ENCODE data around the gene MEF2C.

DNA sequence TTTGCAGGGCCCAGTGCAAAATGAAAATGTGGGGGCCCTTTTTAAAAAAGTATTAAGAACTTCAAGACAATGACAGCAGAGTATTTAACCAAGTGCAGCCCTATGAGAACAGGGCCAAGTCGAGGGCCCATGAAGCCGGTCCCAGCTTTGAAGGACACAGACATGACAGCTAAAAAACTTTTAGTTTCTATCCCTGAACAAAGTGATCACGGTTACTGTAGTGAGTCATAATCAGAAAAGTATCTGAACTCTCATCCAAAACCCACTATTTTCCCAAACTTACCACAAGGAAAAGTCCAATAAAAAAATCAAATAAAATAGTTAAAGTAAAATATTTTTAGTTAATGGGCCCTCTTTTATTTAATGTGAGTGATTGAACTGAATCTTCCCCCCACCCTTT lies 126.0 kb downstream of the MEF2C start:
- TF ChIP-seq, protein P1, sequence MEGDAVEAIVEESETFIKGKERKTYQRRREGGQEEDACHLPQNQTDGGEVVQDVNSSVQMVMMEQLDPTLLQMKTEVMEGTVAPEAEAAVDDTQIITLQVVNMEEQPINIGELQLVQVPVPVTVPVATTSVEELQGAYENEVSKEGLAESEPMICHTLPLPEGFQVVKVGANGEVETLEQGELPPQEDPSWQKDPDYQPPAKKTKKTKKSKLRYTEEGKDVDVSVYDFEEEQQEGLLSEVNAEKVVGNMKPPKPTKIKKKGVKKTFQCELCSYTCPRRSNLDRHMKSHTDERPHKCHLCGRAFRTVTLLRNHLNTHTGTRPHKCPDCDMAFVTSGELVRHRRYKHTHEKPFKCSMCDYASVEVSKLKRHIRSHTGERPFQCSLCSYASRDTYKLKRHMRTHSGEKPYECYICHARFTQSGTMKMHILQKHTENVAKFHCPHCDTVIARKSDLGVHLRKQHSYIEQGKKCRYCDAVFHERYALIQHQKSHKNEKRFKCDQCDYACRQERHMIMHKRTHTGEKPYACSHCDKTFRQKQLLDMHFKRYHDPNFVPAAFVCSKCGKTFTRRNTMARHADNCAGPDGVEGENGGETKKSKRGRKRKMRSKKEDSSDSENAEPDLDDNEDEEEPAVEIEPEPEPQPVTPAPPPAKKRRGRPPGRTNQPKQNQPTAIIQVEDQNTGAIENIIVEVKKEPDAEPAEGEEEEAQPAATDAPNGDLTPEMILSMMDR (IDR thresholded peaks at IDR 0.05), result no peak
- TF ChIP-seq, protein P2, sequence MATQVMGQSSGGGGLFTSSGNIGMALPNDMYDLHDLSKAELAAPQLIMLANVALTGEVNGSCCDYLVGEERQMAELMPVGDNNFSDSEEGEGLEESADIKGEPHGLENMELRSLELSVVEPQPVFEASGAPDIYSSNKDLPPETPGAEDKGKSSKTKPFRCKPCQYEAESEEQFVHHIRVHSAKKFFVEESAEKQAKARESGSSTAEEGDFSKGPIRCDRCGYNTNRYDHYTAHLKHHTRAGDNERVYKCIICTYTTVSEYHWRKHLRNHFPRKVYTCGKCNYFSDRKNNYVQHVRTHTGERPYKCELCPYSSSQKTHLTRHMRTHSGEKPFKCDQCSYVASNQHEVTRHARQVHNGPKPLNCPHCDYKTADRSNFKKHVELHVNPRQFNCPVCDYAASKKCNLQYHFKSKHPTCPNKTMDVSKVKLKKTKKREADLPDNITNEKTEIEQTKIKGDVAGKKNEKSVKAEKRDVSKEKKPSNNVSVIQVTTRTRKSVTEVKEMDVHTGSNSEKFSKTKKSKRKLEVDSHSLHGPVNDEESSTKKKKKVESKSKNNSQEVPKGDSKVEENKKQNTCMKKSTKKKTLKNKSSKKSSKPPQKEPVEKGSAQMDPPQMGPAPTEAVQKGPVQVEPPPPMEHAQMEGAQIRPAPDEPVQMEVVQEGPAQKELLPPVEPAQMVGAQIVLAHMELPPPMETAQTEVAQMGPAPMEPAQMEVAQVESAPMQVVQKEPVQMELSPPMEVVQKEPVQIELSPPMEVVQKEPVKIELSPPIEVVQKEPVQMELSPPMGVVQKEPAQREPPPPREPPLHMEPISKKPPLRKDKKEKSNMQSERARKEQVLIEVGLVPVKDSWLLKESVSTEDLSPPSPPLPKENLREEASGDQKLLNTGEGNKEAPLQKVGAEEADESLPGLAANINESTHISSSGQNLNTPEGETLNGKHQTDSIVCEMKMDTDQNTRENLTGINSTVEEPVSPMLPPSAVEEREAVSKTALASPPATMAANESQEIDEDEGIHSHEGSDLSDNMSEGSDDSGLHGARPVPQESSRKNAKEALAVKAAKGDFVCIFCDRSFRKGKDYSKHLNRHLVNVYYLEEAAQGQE (IDR thresholded peaks at IDR 0.05; ENCODE audit: insufficient read depth in 1 of 2, low read depth in 2 of 2, low read length in 1 of 2), result no peak
